Common myeloid progenitor, CD34-positive (primary cell): ENCODE results near the gene GRSF1.

Experiments used
- CTCF ChIA-PET: fragments of 350-600 bp; sonication (Branson Sonifier 250); formaldehyde crosslinking; loops from one replicate; lab custom pipeline; 2021; ENCODE audit warnings: antibody characterized with exemption; lab: Charles Lee
- POLR2A ChIA-PET: fragments of 350-600 bp; sonication (Branson Sonifier 250); formaldehyde crosslinking; loops from one replicate; lab custom pipeline; 2021; ENCODE audit warnings: antibody characterized with exemption; lab: Charles Lee
- DNase-seq, 3 donors: peaks; one replicate each; pipeline versions ENCODE4 v3.0.0 to v3.0.0-alpha.2; 2013
- H3K27ac ChIP-seq, 2 experiments: 1 replicate in 1 of 2; 2 replicates in 1 of 2; pipeline ENCODE4 v1.7.0; 2013; ENCODE audit warnings: inconsistent platforms in 2 of 2, low read length in 2 of 2, mild to moderate bottlenecking in 2 of 2, low read depth in 1 of 2, moderate library complexity in 1 of 2; ENCODE audit not compliant: severe bottlenecking in 2 of 2, insufficient read depth in 1 of 2, poor library complexity in 1 of 2
- H3K27me3 ChIP-seq, 5 experiments: replicated peaks in 2 of 5; 1 replicate in 3 of 5; 2 replicates in 2 of 5; pipeline versions ENCODE4 v1.6.1 to v1.7.0; 2013; ENCODE audit warnings: low read length in 4 of 5, mild to moderate bottlenecking in 2 of 5, moderate library complexity in 2 of 5, inconsistent platforms in 1 of 5; ENCODE audit not compliant: insufficient read depth in 5 of 5, control insufficient read depth in 4 of 5
- H3K36me3 ChIP-seq, 4 experiments: 1 replicate in 2 of 4; 2 replicates in 2 of 4; pipeline versions ENCODE4 v1.6.1 to v1.7.0; 2013; ENCODE audit warnings: low read length in 3 of 4, control low read depth in 1 of 4, mild to moderate bottlenecking in 1 of 4; ENCODE audit not compliant: control insufficient read depth in 4 of 4, insufficient read depth in 4 of 4
- H3K4me1 ChIP-seq, 4 experiments: 1 replicate in 3 of 4; 2 replicates in 1 of 4; pipeline versions ENCODE4 v1.6.1 to v1.7.1; 2013; ENCODE audit warnings: low read length in 3 of 4, mild to moderate bottlenecking in 3 of 4, control low read depth in 1 of 4, inconsistent platforms in 1 of 4, moderate library complexity in 1 of 4; ENCODE audit not compliant: control insufficient read depth in 4 of 4, insufficient read depth in 4 of 4; ENCODE audit errors: control extremely low read depth in 1 of 4
- H3K4me3 ChIP-seq, 7 experiments: 1 replicate in 4 of 7; 2 replicates in 3 of 7; pipeline versions ENCODE4 v1.5.1 to v1.7.0; 2013; ENCODE audit warnings: mild to moderate bottlenecking in 7 of 7, low read length in 6 of 7, moderate library complexity in 6 of 7, inconsistent platforms in 2 of 7, low read depth in 2 of 7, control low read depth in 1 of 7; ENCODE audit not compliant: insufficient read depth in 4 of 7, control insufficient read depth in 1 of 7; ENCODE audit errors: extremely low read depth in 1 of 7
- H3K9me3 ChIP-seq, 5 experiments: 1 replicate in 4 of 5; 2 replicates in 1 of 5; pipeline versions ENCODE4 v1.6.1 to v1.7.1; 2013; ENCODE audit warnings: low read length in 4 of 5, mild to moderate bottlenecking in 2 of 5, inconsistent platforms in 1 of 5, low read depth in 1 of 5, moderate library complexity in 1 of 5; ENCODE audit not compliant: control insufficient read depth in 4 of 5, insufficient read depth in 2 of 5; ENCODE audit errors: control extremely low read depth in 1 of 5
- WGBS: methylation state at CpG from one replicate; pipeline ENCODE4 v1.1.5; 2013; ENCODE audit not compliant: insufficient coverage; 5-methylcytosine and 5-hydroxymethylcytosine counted together

GRSF1 gene

DNA sequence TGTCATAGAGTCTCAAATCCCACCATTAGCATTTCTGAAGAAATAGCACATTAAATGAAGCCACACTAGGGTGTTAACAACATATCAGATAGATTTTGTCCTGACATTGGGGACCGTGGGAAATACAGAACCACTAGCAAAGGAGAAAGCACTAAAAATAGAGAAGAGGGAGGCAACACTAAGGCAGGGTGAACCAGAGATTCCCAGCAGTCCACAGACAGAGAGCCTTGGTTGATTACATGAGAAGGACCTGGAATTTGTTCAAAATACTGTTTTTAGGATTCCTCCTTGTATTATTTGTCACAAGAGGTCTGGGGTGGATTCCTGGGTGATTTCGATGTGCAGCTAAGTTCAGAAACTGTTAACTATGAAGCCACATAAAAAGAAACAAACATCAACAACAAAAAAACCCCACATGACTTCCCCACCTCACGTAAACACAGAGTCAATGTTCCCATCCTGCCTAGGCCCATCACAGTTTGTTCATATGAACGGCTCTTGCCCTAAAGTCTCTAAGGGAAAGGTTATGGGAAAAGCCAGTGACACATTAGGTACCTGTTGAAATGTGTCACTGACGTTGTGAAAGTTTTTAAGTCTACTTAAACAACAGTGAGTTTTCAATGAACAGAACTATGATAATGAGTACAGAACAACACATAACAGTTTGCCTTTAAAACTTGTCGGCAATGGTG is 23.6 kb upstream of the GRSF1 start:
- POLR2A ChIA-PET: no interaction called here
- Histone ChIP-seq H3K27ac (no peak overlapping the region), H3K4me3 (no peak overlapping the region), H3K27me3 (no peaks in the 10 kb centered on the region), H3K9me3 (no peaks in the 10 kb centered on the region), H3K36me3 (no peaks in the 10 kb centered on the region), H3K4me1 (no peaks in the 10 kb centered on the region)
- CTCF ChIA-PET: no interaction called here
- 68% methylated on average over 4 of the region's 6 CpGs for WGBS
- no peak for DNase-seq

DNA sequence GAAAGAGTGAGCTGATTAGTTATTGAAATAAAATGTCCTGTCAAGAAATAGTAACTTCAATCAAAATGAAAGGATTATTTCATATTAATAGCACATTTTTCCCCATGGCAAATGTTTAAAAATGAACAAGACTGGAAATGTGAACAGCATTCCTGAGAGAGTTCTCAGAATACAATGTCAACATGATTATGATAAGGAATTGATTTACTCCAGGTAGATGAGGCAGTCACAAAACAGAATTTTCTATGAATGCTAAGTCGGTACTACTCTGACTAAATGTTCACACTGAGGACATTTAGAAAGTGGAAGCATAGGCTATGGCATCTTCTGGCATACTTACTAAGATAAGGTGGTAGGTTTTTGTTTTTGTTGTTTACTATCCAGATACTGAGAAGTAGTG is 19.4 kb upstream of the GRSF1 start:
- no peak for DNase-seq
- CTCF ChIA-PET: no interaction called here
- Histone ChIP-seq H3K4me1 (no peaks in the 10 kb centered on the region), H3K4me3 (no peak overlapping the region), H3K9me3 (peaks cover 0 to 3% (median 0%) of the 10 kb centered on the region in 5 experiments), H3K27ac (no peak overlapping the region), H3K27me3 (no peaks in the 10 kb centered on the region), H3K36me3 (no peaks in the 10 kb centered on the region)
- 100% methylated on average over 1 of the region's 1 CpG for WGBS
- POLR2A ChIA-PET: no interaction called here

DNA sequence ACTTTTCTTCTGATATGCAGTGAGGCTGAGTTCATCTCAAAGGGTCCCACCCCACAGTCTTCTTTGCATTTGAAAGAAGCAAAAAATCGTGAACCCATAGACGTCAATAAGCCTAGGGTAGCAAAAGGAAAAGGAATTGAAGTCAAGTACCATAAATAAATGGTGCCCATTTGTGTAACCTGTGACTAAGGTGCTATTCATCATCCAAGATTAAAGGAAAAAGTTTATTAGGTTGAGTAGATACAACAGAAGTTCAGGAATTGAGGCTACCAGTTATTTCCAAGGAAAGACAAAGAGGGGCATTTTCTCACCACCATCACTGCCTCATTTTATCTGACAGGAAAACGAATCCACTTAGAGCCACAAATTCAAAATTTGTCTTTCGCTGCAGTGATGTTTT is 18.8 kb upstream of the GRSF1 start:
- no peak overlapping the region for H3K27ac ChIP-seq
- H3K4me3 ChIP-seq: no peak overlapping the region
- H3K4me1 ChIP-seq: peaks cover 0 to 3% (median 1%) of the 10 kb centered on the region in 4 experiments
- 83% methylated on average over 2 of the region's 4 CpGs for WGBS
- DNase-seq: no peak
- peaks cover 0 to 3% (median 0%) of the 10 kb centered on the region in 5 experiments for H3K9me3 ChIP-seq
- ChIA-PET CTCF (no interaction called here), POLR2A (no interaction called here)
- no peaks in the 10 kb centered on the region for H3K27me3 ChIP-seq
- H3K36me3 ChIP-seq: no peaks in the 10 kb centered on the region

DNA sequence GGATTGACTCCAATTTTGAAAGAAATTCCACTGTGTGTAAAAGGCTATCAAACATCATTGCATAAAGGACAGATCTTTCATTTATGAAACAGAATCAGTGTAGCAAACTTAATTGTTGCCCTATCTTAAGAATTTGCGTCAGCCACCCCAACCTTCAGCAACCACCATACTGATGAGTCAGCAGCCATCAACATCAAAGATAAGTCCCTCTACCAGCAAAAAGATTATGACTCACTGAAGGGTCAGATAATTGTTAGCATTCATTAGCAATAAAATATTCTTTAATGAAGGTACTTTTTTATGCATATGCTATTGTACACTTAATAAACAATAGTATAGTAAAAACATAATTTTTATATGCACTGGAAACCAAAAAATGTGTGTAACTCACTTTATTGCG is 15.8 kb upstream of the GRSF1 start:
- Histone ChIP-seq H3K27me3 (no peaks in the 10 kb centered on the region), H3K36me3 (no peaks in the 10 kb centered on the region), H3K27ac (no peak overlapping the region), H3K9me3 (peaks cover 0 to 3% (median 0%) of the 10 kb centered on the region in 5 experiments), H3K4me1 (peaks cover 0 to 3% (median 1%) of the 10 kb centered on the region in 4 experiments), H3K4me3 (no peak overlapping the region)
- ChIA-PET CTCF (no interaction called here), POLR2A (no interaction called here)
- DNase-seq: peak in 2 of 3 donors; percentile 25 to 43
- WGBS: no CpG with 5 or more reads among the region's 2 CpGs

DNA sequence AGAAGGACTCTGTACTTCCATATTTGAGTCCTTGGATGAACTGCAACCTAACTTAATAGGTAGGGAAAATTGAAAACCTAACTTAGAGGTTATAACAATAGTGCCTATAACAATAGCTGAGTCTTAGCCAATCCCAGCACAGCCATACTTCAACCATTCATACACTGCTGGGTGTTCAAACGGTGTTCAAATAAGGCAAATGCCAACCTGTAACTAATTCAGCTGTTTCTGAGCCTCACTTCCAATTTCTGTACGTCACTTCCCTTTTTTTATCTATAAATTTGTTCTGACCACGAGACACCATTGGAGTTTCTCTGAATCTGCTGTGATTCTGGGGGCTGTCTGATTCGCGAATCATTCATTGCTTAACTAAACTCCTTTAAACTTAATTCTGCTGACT is 9.6 kb upstream of the GRSF1 start:
- Histone ChIP-seq H3K27me3 (no peaks in the 10 kb centered on the region), H3K27ac (no peak overlapping the region), H3K9me3 (no peaks in the 10 kb centered on the region), H3K36me3 (no peaks in the 10 kb centered on the region), H3K4me3 (no peak overlapping the region), H3K4me1 (peaks cover 0 to 14% (median 3%) of the 10 kb centered on the region in 4 experiments)
- ChIA-PET POLR2A (no interaction called here), CTCF (interaction anchor here (0.5 to 1.2 kb wide), 2 partner anchors 70 to 92 kb away, joined by 3 read pairs; no protein-coding TSS in a partner anchor)
- DNase-seq: peak; percentile 27 to 62 (median 48)
- WGBS: 25% methylated on average over 3 of the region's 5 CpGs

DNA sequence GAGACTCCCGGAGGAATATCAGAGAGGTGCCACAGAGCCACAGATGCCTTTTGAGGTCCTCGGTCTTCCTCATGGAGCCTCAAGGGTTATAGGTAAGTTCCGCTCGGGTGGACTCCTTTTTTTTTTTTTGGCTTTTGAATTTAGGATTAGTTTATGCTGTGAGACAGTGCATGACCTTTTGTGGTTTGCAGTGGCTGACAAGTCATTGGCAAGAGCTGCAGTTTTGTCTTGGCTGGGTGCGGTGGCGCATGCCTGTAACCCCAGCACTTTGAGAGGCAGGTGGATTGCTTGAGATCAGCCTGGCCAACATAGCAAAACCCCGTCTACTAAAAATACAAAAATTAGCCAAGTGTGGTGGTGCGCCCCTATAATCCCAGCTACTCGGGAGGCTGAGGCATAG is 4.5 kb upstream of the GRSF1 start:
- POLR2A ChIA-PET: no interaction called here

DNA sequence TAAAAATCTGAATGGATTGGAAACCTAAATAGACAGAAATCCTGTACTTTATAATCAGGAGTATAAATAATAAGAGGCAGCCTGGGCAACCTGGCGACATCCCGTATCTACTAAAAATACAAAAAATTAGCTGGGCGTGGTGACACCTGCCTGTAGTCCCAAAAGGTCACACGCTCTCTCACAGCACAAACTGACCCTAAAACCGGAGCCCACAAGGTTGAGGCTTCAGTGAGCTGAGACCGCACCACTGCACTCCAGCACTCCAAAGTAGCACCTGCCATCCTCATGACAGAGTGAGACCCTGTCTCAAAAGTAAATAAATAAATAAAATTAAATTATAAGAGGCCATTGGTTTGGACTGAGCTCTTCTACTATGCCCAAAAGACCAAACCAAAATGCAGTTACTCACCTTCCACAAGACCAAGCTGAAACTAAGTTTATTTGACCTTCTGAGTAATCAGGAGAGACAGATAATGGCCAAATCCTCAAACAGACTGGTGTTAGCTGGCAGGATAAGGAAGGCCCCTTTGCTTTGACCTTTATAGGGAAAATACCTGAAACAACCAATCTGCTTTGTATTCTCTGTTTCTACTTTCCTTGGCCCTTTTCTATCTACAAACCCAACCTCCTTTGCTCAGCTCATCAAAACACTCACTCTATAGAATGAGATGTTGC is 3.2 kb upstream of the GRSF1 start:
- POLR2A ChIA-PET: no interaction called here
- WGBS: 100% methylated on average over 4 of the region's 6 CpGs
- DNase-seq: no peak

More for the DNA sequence above, 4.5 kb upstream of the GRSF1 start:
- no peak overlapping the region for H3K27ac ChIP-seq
- DNase-seq: no peak
- H3K9me3 ChIP-seq: no peaks in the 10 kb centered on the region
- peaks cover 0 to 5% (median under 1%) of the 10 kb centered on the region in 4 experiments for H3K4me1 ChIP-seq
- H3K4me3 ChIP-seq: no peak overlapping the region
- no peaks in the 10 kb centered on the region for H3K27me3 ChIP-seq
- WGBS: 91% methylated on average over 7 of the region's 9 CpGs
- no peaks in the 10 kb centered on the region for H3K36me3 ChIP-seq
- CTCF ChIA-PET: no interaction called here

More for the DNA sequence above, 3.2 kb upstream of the GRSF1 start:
- H3K36me3 ChIP-seq: no peaks in the 10 kb centered on the region
- no peak overlapping the region for H3K27ac ChIP-seq
- H3K9me3 ChIP-seq: no peaks in the 10 kb centered on the region
- peaks cover 5 to 10% (median 9%) of the 10 kb centered on the region in 4 experiments for H3K4me1 ChIP-seq
- CTCF ChIA-PET: interaction anchor here (0.9 kb wide), 1 partner anchor 39 kb away, joined by 3 read pairs; no protein-coding TSS in a partner anchor
- no peaks in the 10 kb centered on the region for H3K27me3 ChIP-seq
- H3K4me3 ChIP-seq: no peak overlapping the region
